ENCODE results near the gene TCP11L2. TPM values are rescaled to one million over a fixed set of nuclear protein-coding genes. Genes with fewer than 3 reads are reported as not detected.
A peak's percentile ranks its signal among the peaks of the same experiment; 100 is the strongest.

Gene TCP11L2
- total and polyA plus RNA-seq, 9 donors: 8.5 to 41.7 (median 21.2) TPM

DNA sequence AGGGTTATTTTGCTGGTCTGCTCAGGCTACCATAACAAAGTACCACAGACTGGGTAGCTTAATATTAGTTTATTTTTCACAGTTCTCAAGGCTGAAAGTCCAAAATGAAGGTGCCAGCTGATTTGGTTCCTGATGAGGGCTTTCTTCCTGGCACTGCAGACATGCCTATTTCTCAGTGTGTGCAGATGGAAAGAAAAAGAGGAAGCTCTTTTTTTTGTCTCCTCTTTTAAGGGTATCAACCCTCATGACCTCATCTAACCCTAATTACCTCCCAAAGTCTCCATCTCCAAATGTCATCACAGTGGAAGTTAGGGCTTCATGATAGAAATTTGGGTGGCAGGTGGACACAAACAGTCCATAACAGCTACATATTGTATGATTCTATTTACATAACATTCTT, 30.0 kb downstream of the TCP11L2 start:
- TF ChIP-seq EP300 (IDR thresholded peaks at IDR 0.05) (no peak), POLR2A (IDR thresholded peaks at IDR 0.05) (no peak)
- TF ChIP-seq, protein P1, sequence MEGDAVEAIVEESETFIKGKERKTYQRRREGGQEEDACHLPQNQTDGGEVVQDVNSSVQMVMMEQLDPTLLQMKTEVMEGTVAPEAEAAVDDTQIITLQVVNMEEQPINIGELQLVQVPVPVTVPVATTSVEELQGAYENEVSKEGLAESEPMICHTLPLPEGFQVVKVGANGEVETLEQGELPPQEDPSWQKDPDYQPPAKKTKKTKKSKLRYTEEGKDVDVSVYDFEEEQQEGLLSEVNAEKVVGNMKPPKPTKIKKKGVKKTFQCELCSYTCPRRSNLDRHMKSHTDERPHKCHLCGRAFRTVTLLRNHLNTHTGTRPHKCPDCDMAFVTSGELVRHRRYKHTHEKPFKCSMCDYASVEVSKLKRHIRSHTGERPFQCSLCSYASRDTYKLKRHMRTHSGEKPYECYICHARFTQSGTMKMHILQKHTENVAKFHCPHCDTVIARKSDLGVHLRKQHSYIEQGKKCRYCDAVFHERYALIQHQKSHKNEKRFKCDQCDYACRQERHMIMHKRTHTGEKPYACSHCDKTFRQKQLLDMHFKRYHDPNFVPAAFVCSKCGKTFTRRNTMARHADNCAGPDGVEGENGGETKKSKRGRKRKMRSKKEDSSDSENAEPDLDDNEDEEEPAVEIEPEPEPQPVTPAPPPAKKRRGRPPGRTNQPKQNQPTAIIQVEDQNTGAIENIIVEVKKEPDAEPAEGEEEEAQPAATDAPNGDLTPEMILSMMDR (IDR thresholded peaks at IDR 0.05): no peak
- no peak for DNase-seq
- intact Hi-C loops (cut with DNase I): no loop called here
- no peaks in the 10 kb centered on the region for H3K4me1 ChIP-seq (ENCODE audit: insufficient read depth)
- H3K4me3 ChIP-seq: no peak overlapping the region
- H3K9me3 ChIP-seq: no peaks in the 10 kb centered on the region
- no peak overlapping the region for H3K27ac ChIP-seq
- no peaks in the 10 kb centered on the region for H3K36me3 ChIP-seq
- no peaks in the 10 kb centered on the region for H3K27me3 ChIP-seq

DNA sequence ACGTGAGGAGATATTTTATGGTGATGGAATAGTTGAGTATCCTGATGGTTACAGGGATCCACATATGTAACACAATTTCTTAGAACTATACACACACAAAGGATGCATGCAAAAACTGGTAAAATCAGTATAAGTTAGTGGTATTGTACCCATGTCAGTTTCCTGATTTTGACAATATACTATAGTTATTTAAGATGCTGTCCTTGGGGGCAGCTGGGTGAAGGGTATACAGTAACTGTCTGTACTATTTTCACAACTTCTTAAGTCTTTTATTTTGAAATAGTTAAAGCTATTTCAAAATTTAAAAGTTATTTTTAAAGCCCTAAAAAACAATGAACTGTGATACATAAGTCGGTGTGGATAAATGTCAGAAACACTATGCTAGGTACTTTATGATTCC, 30.5 kb downstream of the TCP11L2 start:
- intact Hi-C loops (cut with DNase I): no loop called here
- H3K4me1 ChIP-seq (ENCODE audit: insufficient read depth): no peaks in the 10 kb centered on the region
- no peak overlapping the region for H3K4me3 ChIP-seq
- no peaks in the 10 kb centered on the region for H3K27me3 ChIP-seq
- H3K9me3 ChIP-seq: no peaks in the 10 kb centered on the region
- no peak for TF ChIP-seq EP300 (IDR thresholded peaks at IDR 0.05)
- TF ChIP-seq POLR2A (IDR thresholded peaks at IDR 0.05): no peak
- TF ChIP-seq, protein P1 (IDR thresholded peaks at IDR 0.05): no peak
- WGBS, 3 donors: 93 to 94% (median 94%) methylated on average over 2 of the region's 2 CpGs
- no peak for DNase-seq
- H3K36me3 ChIP-seq: no peaks in the 10 kb centered on the region
- H3K27ac ChIP-seq: no peak overlapping the region

DNA sequence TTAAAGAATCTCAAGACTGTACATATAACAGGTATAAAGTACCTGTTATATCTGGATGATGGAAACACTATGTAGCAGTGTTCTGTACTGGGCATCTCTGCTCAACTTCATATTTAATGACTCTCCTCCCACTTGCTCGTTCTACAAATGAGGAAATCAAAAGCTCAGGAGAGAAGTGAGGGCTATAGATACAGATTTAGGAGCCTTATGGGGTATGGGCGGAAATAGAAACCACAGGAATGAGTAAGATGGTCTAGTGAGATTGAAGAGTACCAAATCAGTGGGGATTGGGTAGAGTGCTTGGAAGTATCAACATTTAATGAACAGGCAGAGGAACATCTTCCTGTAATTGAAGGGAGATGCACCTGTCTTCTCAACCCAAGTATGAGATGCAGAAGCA, 31.2 kb downstream of the TCP11L2 start:
- H3K27me3 ChIP-seq: no peaks in the 10 kb centered on the region
- H3K4me1 ChIP-seq (ENCODE audit: insufficient read depth): no peaks in the 10 kb centered on the region
- no peaks in the 10 kb centered on the region for H3K36me3 ChIP-seq
- H3K9me3 ChIP-seq: no peaks in the 10 kb centered on the region
- no peak for DNase-seq
- intact Hi-C loops (cut with DNase I): no loop called here
- TF ChIP-seq POLR2A (IDR thresholded peaks at IDR 0.05) (no peak), EP300 (IDR thresholded peaks at IDR 0.05) (no peak)
- TF ChIP-seq, protein P1 (IDR thresholded peaks at IDR 0.05): no peak
- 92 to 96% (median 95%) methylated on average over 2 of the region's 2 CpGs for WGBS, 3 donors
- H3K27ac ChIP-seq: no peak overlapping the region
- H3K4me3 ChIP-seq: no peak overlapping the region

DNA sequence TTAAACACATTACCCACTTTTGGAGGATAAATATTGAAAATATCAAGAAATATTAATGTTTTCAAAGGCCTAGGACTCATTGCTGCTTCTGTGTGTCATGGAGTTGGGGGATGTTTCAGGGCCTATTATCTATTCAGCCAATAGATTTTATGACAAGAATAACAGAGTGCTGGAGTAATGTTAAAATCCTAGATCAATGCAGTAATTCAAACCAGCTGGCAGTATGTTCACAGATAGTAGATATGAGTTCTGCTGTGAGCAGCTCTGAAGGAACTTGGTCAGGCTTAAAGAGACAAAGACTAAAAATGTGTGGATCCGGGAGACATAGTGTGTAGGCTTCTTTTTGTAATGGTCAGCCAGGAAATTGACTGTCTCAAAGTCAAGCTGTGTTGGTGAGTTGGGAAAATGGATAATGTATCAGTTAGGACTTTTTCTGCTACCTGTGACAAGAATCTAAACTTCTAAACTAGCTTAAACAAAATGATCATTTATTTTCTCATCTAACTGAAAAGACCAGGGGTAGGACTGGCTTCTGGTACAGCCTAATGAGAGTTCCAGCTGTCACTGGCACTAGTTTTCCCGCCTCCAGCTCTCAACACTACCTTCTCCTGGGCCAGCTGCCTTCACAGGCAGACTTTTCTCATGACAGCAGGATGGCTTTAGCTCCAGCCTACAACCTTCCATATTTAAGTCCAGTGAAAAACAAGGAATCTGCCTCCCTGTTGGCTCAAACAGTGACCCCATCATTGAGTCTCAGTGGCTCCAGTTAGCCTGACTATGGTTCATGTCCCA, 38.7 kb downstream of the TCP11L2 start:
- no peak overlapping the region for H3K4me3 ChIP-seq
- H3K4me1 ChIP-seq (ENCODE audit: insufficient read depth): peaks cover 10% of the 10 kb centered on the region
- H3K9me3 ChIP-seq: no peaks in the 10 kb centered on the region
- peak overlapping the region in 1 of 2 donors; percentile 56 for H3K27ac ChIP-seq
- DNase-seq: no peak
- H3K27me3 ChIP-seq: no peaks in the 10 kb centered on the region
- intact Hi-C loops (cut with DNase I): loop anchor here in 2 of 4 donors (5.0 to 10.0 kb wide), 2 partner anchors 94 to 96 kb away; partner anchors contain the start of gene CKAP4 (in 2 of the 2)
- 74 to 88% (median 87%) methylated on average over 2 of the region's 2 CpGs for WGBS, 3 donors
- H3K36me3 ChIP-seq: no peaks in the 10 kb centered on the region
- TF ChIP-seq, protein P1 (IDR thresholded peaks at IDR 0.05): no peak
- TF ChIP-seq POLR2A (IDR thresholded peaks at IDR 0.05) (no peak), EP300 (IDR thresholded peaks at IDR 0.05) (no peak)

All from ovary (tissue), 9 donors.